HG03378 (cell line): ENCODE measurements around the gene PARL.

Source experiments
- ATAC-seq: cut with Tn5 transposase; IDR thresholded peaks from one replicate; pipeline ENCODE4 v1.9.1; 2021; ENCODE audit warnings: mild to moderate bottlenecking, moderate library complexity; ENCODE audit not compliant: unreplicated experiment

The PARL gene

GRCh38 chr3:183854318-183855035, 30.2 kb downstream of the PARL start:
- no peak for ATAC-seq

- ATAC-seq = no peak
Observed at GRCh38 chr3:183845608-183846288, 38.9 kb downstream of the PARL start.

- ATAC-seq = no peak
Observed at GRCh38 chr3:183845090-183845489, 39.6 kb downstream of the PARL start.

- ATAC-seq = no peak
Observed at GRCh38 chr3:183844606-183845005, 40.1 kb downstream of the PARL start.

- ATAC-seq = no peak
Observed at GRCh38 chr3:183839751-183840150, 44.9 kb downstream of the PARL start.

- ATAC-seq = no peak
Observed at GRCh38 chr3:183837894-183838293, 46.8 kb downstream of the PARL start.

- ATAC-seq = no peak
Observed at GRCh38 chr3:183837390-183837789, 47.3 kb downstream of the PARL start.

GRCh38 chr3:183833516-183833915, 51.2 kb downstream of the PARL start:
- no peak for ATAC-seq

GRCh38 chr3:183830187-183830586, 54.5 kb downstream of the PARL start:
- no peak for ATAC-seq

- ATAC-seq = no peak
Observed at GRCh38 chr3:183829466-183829865, 55.2 kb downstream of the PARL start.

GRCh38 chr3:183828538-183828870, 56.2 kb downstream of the PARL start:
- no peak for ATAC-seq

- no peak for ATAC-seq
Observed at GRCh38 chr3:183827809-183828537, 56.7 kb downstream of the PARL start.

GRCh38 chr3:183826448-183827250, 58.0 kb downstream of the PARL start:
- ATAC-seq = no peak

GRCh38 chr3:183825456-183826161, 59.1 kb downstream of the PARL start, which contains the start of gene MAP6D1:
Gene MAP6D1, minus strand, starts transcription at chr3:183825577. Its CDS starts 30 bp downstream, at chr3:183825547.
- no peak for ATAC-seq

- no peak for ATAC-seq
Observed at GRCh38 chr3:183824761-183825455, 59.8 kb downstream of the PARL start.

- no peak for ATAC-seq
Observed at GRCh38 chr3:183823963-183824362, 60.7 kb downstream of the PARL start.

GRCh38 chr3:183822631-183823030, 62.0 kb downstream of the PARL start:
- ATAC-seq = no peak

GRCh38 chr3:183819831-183820230, 64.8 kb downstream of the PARL start:
- no peak for ATAC-seq

GRCh38 chr3:183818706-183819624, 65.7 kb downstream of the PARL start:
- no peak for ATAC-seq
